OCI-LY1 (cell line): ENCODE measurements around the gene IFI27L1.

Source experiments
- H2AFZ ChIP-seq: fragments of 200-600 bp; sonication (generic), shearing (Covaris generic); 2 replicates; pipeline ENCODE4 v1.6.0; 2014; ENCODE audit warnings: antibody characterized with exemption, mild to moderate bottlenecking, low read length
- H3F3A ChIP-seq: fragments of 200-600 bp; sonication (generic), shearing (Covaris generic); 2 replicates; pipeline ENCODE4 v1.6.0; 2014; ENCODE audit warnings: mild to moderate bottlenecking, antibody characterized with exemption, low read length, moderate library complexity; ENCODE audit not compliant: insufficient read depth
- H3K27ac ChIP-seq: fragments of 200-600 bp; sonication (generic); 2 replicates; pipeline ENCODE4 v1.5.1; 2014; ENCODE audit warnings: low read length, mixed run types, mild to moderate bottlenecking, low read depth; ENCODE audit not compliant: poor library complexity, severe bottlenecking
- H3K27me3 ChIP-seq: fragments of 200-600 bp; sonication (generic); 2 replicates; pipeline ENCODE4 v1.6.0; 2014; ENCODE audit warnings: antibody characterized with exemption, mild to moderate bottlenecking, low read length, moderate library complexity; ENCODE audit not compliant: insufficient read depth
- H3K36me3 ChIP-seq: fragments of 200-600 bp; sonication (generic); 2 replicates; pipeline ENCODE4 v1.6.1; 2014; ENCODE audit warnings: mild to moderate bottlenecking, antibody characterized with exemption, low read length, moderate library complexity, mixed read lengths; ENCODE audit not compliant: insufficient read depth
- H3K4me1 ChIP-seq: fragments of 200-600 bp; sonication (generic); 2 replicates; pipeline ENCODE4 v1.5.1; 2014; ENCODE audit warnings: mild to moderate bottlenecking, low read length, moderate library complexity; ENCODE audit not compliant: insufficient read depth, severe bottlenecking
- H3K4me2 ChIP-seq: fragments of 200-600 bp; sonication (generic), shearing (Covaris generic); 2 replicates; pipeline ENCODE4 v1.6.1; 2014; ENCODE audit warnings: low read length
- H3K4me3 ChIP-seq: fragments of 200-600 bp; sonication (generic); 2 replicates; pipeline ENCODE4 v1.5.1; 2014; ENCODE audit warnings: low read length, low read depth, mild to moderate bottlenecking, mixed read lengths; ENCODE audit not compliant: poor library complexity, severe bottlenecking
- H3K79me2 ChIP-seq: fragments of 200-600 bp; shearing (Covaris generic); 2 replicates; pipeline ENCODE4 v1.6.1; 2016; ENCODE audit warnings: mixed run types, low read length, mixed read lengths; ENCODE audit not compliant: insufficient read depth
- H3K9ac ChIP-seq: fragments of 200-600 bp; sonication (generic), shearing (Covaris generic); 2 replicates; pipeline ENCODE4 v1.6.1; 2014; ENCODE audit warnings: mild to moderate bottlenecking, low read length, mixed read lengths
- H3K9me2 ChIP-seq: fragments of 200-600 bp; sonication (generic), shearing (Covaris generic); 2 replicates; pipeline ENCODE4 v1.6.1; 2014; ENCODE audit warnings: low read depth, mild to moderate bottlenecking, low read length, mixed read lengths
- H3K9me3 ChIP-seq: fragments of 200-600 bp; shearing (Covaris generic); 2 replicates; pipeline ENCODE4 v1.6.1; 2014; ENCODE audit warnings: low read length, mixed read lengths
- H4K20me1 ChIP-seq: fragments of 200-600 bp; sonication (generic), shearing (Covaris generic); 2 replicates; pipeline ENCODE4 v1.6.0; 2016; ENCODE audit warnings: mild to moderate bottlenecking, low read length; ENCODE audit not compliant: insufficient read depth
- CTCF ChIP-seq: fragments of 200-600 bp; sonication (generic), shearing (Covaris generic); IDR thresholded peaks from 2 replicates; pipeline ENCODE4 v1.5.1; 2017; ENCODE audit warnings: mild to moderate bottlenecking, antibody characterized with exemption, low read length, moderate library complexity, mixed read lengths
- EZH2 ChIP-seq: fragments of 200-600 bp; sonication (generic), shearing (Covaris generic); IDR thresholded peaks from 2 replicates; pipeline ENCODE4 v1.8.0; 2017; ENCODE audit warnings: borderline replicate concordance, mixed run types, mild to moderate bottlenecking, antibody characterized with exemption, low read length, moderate library complexity, mixed read lengths

Gene IFI27L1

DNA sequence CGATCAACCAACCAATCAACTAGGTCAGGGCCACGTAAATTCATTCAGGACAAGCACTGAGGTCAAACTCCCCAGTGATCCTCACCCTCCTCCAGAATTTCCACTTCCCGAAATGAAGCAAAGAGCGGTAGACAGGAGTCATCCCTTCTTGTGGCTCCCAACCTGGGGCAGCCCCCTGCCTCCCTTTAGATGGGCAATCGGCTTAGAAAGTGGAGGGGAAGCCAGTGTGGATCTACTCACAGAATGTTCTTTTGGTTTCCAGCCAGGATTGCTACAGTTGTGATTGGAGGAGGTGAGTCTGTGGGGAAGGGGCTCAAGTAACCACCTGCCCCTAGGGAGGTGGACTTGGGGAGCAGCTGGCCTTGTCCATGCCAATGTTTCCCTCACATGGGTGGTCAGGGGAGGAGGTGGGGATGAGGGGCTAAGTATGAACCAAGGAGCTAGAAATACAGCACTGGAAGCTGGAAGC, 33.5 kb downstream of the IFI27L1 start:
- no peaks in the 10 kb centered on the region for H3K9me2 ChIP-seq
- no peaks in the 10 kb centered on the region for H3K79me2 ChIP-seq
- H3K4me1 ChIP-seq, result no peaks in the 10 kb centered on the region
- H3K27me3 ChIP-seq, result no peaks in the 10 kb centered on the region
- no peak overlapping the region for H3K4me2 ChIP-seq
- H3K9me3 ChIP-seq, result no peaks in the 10 kb centered on the region
- no peak overlapping the region for H2AFZ ChIP-seq
- no peaks in the 10 kb centered on the region; the same call in 1 of the 2 replicates for H3K36me3 ChIP-seq
- TF ChIP-seq EZH2, result no peak
- no peak for TF ChIP-seq CTCF
- H4K20me1 ChIP-seq, result no peaks in the 10 kb centered on the region
- no peak overlapping the region for H3K27ac ChIP-seq
- H3K4me3 ChIP-seq, result no peak overlapping the region
- no peak overlapping the region for H3K9ac ChIP-seq
- H3F3A ChIP-seq, result no peaks in the 10 kb centered on the region

- H3K4me2 ChIP-seq, result no peak overlapping the region
- no peaks in the 10 kb centered on the region; the same call in 1 of the 2 replicates for H3K36me3 ChIP-seq
- no peaks in the 10 kb centered on the region for H4K20me1 ChIP-seq
- TF ChIP-seq EZH2 (no peak), CTCF (no peak)
- no peaks in the 10 kb centered on the region for H3K27me3 ChIP-seq
- no peaks in the 10 kb centered on the region for H3K9me3 ChIP-seq
- H3K9ac ChIP-seq, result no peak overlapping the region
- no peaks in the 10 kb centered on the region for H3K4me1 ChIP-seq
- H3K4me3 ChIP-seq, result no peak overlapping the region
- H3F3A ChIP-seq, result no peaks in the 10 kb centered on the region
- no peak overlapping the region for H3K27ac ChIP-seq
- no peaks in the 10 kb centered on the region for H3K9me2 ChIP-seq
- H3K79me2 ChIP-seq, result no peaks in the 10 kb centered on the region
- H2AFZ ChIP-seq, result no peak overlapping the region
Measured at GRCh38 chr14:94115058-94115591, 34.0 kb downstream of the IFI27L1 start.

GRCh38 chr14:94115631-94116030, 34.5 kb downstream of the IFI27L1 start:
- no peaks in the 10 kb centered on the region for H3K4me1 ChIP-seq
- no peaks in the 10 kb centered on the region; the same call in 1 of the 2 replicates for H3K36me3 ChIP-seq
- H2AFZ ChIP-seq, result no peak overlapping the region
- no peaks in the 10 kb centered on the region for H3F3A ChIP-seq
- TF ChIP-seq CTCF (no peak), EZH2 (no peak)
- no peak overlapping the region for H3K27ac ChIP-seq
- no peak overlapping the region for H3K4me3 ChIP-seq
- H3K79me2 ChIP-seq, result no peaks in the 10 kb centered on the region
- H3K9ac ChIP-seq, result no peak overlapping the region
- H3K27me3 ChIP-seq, result no peaks in the 10 kb centered on the region
- no peaks in the 10 kb centered on the region for H4K20me1 ChIP-seq
- H3K4me2 ChIP-seq, result no peak overlapping the region
- no peaks in the 10 kb centered on the region for H3K9me2 ChIP-seq
- no peaks in the 10 kb centered on the region for H3K9me3 ChIP-seq
